Fibroblast of mammary gland (primary cell): ENCODE results near the gene RNF40.

Experiments used
- DNase-seq: peaks from one replicate; pipeline ENCODE4 v3.0.0-alpha.2; 2010; ENCODE audit warnings: low read depth
- H3K4me3 ChIP-seq: 2 replicates; pipeline ENCODE4 v1.5.1; 2011; ENCODE audit warnings: low read depth, mild to moderate bottlenecking, low read length, moderate library complexity; ENCODE audit not compliant: control insufficient read depth
- CTCF ChIP-seq: conservative IDR thresholded peaks from 2 replicates; pipeline ENCODE4 v1.5.1; 2011; ENCODE audit warnings: low read depth, low read length, inconsistent platforms; ENCODE audit not compliant: control insufficient read depth, insufficient read depth

Gene RNF40

GRCh38 chr16:30761928-30762902 is at the start of gene RNF40, which contains the start of gene CFAP119:
RNF40 (plus strand) TSS chr16:30762322; CDS start chr16:30762546, 224 bp downstream.
CFAP119 (minus strand) TSS chr16:30762062; CDS start chr16:30761748, 314 bp downstream.
- no peak for TF ChIP-seq CTCF
- H3K4me3 ChIP-seq, result peak within 1 kb of the TSS; percentile 92
- DNase-seq, result peak; percentile 98

DNA sequence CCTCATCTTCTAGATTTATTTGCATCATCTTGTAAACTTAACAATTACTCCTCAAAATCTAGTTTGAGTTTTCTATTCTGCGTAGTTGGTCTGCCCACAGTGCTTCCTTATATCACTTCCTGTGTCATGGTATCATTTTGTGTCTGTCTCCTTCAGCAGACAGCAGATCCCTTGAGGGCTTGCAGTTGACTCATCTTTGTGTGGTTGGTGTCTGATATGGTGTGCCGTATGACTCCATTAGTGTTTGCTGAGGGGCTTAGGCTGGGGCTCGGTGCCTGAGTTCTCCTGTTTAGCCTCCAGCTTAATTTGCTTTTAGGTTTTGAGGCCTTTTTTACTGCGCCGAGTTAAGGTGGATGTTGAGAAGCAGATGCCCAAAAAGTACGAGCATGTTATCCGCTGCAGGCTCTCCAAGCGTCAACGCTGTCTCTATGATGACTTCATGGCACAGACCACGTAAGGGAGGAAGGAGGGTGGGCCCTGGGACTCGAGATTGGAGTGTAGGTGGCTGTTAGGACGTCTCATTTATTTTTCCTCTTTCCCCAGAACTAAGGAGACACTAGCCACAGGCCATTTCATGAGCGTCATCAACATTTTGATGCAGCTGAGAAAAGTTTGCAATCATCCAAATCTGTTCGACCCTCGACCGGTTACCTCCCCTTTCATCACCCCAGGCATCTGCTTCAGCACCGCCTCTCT is 46.2 kb upstream of the RNF40 start:
- DNase-seq, result peak; percentile 71
- no peak overlapping the region for H3K4me3 ChIP-seq
- TF ChIP-seq CTCF, result no peak

DNA sequence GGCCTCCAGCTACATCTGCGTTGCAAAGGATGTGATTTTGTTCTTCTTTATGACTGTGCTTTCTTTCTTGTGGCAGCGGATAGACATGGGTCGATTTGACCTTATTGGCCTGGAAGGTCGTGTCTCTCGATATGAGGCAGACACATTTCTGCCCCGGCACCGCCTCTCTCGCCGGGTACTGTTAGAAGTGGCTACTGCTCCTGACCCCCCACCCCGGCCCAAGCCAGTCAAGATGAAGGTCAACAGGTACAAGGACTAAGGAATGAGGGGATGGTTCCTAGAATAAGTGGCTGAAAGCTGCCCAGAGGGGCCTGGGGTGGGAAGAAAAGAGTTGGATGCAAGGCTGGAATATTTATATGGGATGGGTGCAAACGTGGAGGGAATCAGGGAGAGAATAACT is 42.0 kb upstream of the RNF40 start:
- no peak overlapping the region for H3K4me3 ChIP-seq
- no peak for TF ChIP-seq CTCF
- no peak for DNase-seq

DNA sequence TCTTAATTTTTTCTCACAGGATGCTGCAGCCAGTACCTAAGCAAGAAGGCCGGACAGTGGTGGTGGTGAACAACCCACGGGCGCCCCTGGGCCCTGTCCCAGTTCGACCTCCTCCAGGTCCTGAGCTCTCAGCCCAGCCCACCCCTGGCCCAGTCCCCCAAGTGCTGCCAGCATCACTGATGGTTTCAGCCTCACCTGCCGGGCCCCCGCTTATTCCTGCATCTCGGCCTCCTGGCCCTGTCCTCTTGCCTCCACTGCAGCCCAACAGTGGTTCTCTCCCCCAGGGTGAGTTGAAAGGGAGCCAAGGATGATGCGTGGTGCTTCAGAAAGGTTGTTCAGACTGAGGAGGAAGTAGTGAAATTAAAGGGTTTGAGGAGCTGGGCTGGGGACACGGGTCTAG is 41.4 kb upstream of the RNF40 start:
- no peak overlapping the region for H3K4me3 ChIP-seq
- no peak for TF ChIP-seq CTCF
- peak; percentile 15 for DNase-seq

DNA sequence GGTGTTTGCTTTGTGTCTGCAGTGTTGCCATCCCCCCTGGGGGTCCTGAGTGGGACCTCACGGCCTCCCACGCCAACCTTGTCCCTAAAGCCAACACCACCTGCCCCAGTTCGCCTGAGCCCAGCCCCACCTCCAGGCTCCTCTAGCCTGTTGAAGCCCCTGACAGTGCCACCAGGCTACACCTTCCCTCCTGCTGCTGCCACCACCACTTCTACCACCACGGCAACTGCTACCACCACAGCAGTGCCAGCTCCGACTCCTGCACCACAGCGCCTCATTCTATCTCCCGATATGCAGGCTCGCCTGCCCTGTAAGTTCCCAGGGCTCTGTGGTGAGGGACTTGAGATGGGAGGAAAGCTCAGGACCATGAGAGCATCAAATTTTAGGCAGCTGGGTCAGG is 41.0 kb upstream of the RNF40 start:
- no peak overlapping the region for H3K4me3 ChIP-seq
- no peak for TF ChIP-seq CTCF
- DNase-seq, result no peak

DNA sequence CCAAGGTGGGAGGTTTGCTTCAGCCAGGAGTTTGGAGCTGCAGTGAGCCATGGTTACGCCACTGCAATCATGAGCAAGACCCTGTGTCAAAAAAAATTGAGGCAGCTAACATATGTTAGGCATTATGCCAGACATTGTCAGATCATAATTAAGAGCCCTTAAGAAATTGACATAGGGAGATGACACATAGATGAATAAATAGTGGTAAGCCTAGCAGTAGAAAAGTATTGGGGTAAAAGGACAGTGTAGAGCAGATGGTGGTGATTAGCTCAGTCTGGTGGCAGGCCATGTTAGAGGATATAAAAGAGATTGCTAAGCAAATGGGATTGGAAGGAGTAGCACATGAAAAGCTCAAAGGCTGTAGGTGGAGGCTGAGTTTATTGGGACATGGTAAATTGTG is 40.5 kb upstream of the RNF40 start:
- no peak for TF ChIP-seq CTCF
- DNase-seq, result peak; percentile 95
- no peak overlapping the region for H3K4me3 ChIP-seq
